Measurements from ENCODE around the gene TMSB10. TPM values are rescaled to one million over a fixed set of nuclear protein-coding genes. Genes with fewer than 3 reads are reported as not detected.
"Not testable (repeated sequence)": the region's sequence is repeated elsewhere in the genome, so short reads cannot be mapped to it uniquely, and the experiment has no call there.

TMSB10 gene
- 2,498 TPM for total RNA-seq

DNA sequence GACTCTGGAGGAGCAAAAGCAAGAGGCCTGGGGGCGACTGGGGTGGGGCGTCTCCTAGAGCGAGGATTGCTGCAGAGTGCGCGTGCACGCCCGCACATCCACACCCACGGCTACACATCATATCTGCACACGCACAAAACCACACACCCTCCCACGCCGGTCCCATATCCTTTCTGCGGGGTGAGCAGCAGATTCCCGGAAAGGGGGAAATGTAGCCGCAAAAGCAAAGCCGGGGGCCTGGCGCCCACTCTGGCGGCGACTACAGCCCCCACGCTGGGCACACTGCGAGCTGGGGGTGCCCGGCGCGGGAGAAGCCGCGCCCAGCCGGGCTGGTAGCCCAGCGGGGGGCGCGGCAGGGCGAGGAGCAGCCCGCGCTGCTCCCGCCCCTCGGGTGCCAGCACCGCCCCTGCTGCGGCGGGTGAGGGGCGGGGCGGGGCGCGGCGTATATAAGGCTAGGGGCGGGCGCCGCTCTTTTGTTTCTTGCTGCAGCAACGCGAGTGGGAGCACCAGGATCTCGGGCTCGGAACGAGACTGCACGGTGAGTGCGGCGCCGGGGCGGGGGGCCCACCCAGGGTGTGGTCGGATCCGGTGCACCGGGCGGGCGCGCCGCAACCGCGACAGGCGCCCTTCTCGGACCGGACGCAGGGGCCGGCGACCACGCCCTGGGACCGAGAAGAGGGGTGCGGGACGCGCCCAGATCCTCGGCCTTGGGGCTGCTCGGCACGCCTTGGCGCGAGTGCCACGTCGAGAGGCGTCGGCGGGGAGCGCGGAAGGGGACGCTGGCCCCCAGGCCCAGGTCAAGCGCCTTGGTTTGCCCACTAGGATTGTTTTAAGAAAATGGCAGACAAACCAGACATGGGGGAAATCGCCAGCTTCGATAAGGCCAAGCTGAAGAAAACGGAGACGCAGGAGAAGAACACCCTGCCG lies at the start of gene TMSB10:
TSS of gene TMSB10 (plus strand) at position 476 of the 927 bp plus-strand sequence.
- peak; percentile 72 for DNase-seq

DNA sequence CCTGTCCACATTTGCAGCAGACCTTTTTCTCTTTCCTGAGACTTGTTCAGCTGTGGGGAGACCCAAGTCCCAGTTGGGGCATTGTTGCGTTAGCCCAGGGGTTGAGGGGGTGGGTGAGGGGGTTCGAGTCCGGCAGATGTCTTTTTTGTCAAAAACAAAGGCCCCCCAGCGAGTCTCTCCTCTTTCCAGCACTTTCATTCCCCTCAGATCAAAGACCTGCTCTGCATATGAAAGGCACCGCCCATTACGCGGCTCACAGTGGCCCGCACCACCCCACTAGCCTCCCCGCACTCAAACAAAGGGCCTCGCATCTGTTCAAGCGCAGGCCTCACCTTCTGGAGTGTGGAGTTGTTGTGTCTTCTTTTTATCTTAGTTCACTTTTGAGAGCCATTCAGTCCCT lies 49.7 kb upstream of the TMSB10 start:
- no peak for DNase-seq

DNA sequence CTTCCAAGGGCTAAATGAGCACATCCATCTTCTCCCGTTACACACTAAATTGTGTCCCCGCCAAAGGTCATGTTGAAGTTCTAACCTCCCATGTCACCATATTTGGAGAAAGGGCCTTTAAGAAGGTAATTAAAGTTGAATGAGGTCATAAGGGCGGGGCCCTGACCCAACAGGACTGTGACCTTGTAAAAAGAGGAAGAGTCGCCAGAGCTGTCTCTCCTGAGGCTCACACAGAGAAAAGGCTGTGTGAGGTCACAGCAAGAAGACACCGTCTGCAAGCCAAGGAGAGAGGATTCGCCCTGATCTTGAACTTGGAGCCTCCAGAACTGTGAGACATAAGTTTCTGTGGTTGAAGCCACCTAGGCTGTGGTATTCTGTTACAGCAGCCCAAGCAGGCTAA lies 48.7 kb upstream of the TMSB10 start:
- no peak for DNase-seq

DNA sequence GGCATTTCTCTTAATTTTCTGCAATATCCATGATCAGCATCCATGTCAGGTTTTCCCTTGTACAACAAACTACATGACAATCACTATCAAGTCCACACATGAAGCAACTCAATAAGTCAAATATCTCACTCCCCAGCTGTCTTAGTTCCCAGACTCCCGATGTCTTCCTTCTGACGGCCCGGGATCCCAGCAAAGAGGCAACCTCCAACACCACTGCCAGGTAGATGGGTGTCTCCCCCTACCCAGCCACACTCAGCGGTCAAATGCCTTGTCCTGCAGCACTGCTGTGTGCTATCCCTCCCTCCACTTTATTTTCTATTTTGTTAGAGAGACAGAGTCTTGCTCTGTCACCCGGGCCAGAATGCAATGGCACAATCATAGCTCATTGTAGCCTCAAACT lies 47.9 kb upstream of the TMSB10 start:
- no peak for DNase-seq

DNA sequence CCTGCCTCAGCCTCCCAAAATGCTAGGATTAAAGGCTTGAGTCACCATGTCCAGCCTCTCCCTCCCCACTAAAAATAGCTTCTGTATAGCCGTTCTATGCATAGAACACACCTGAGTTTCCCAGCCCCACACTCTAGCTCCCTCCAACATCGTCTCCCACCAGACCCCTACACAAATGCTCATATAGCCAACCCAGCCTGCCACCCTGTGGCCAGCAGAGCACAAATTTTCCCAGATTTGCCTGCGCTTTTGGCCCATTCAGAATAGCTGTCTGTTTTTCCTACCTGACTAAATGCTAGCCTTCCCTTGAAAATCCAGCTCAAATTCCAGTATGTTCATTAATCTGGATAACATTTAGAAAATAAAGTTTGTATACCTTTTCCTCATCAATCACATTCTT lies 47.3 kb upstream of the TMSB10 start:
- DNase-seq = no peak

DNA sequence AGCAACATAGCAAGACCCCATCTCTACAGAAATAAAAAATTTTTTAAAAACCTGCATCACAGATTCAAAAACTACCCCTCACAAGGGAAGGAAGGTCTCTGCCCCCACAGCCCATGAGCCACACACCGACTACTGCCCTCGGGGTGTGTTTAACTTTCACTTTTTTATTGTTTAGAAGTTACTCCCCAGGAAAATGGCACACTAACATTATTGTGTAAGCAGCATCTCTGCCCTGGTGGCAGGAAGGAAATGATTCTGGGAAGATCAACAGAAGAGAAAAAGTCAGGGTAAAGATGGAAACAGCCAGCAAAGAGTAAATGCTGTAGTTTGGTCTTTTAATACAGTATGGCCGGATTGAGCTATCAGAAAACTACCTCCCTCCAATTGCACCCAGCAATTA lies 46.5 kb upstream of the TMSB10 start:
- no peak for DNase-seq

DNA sequence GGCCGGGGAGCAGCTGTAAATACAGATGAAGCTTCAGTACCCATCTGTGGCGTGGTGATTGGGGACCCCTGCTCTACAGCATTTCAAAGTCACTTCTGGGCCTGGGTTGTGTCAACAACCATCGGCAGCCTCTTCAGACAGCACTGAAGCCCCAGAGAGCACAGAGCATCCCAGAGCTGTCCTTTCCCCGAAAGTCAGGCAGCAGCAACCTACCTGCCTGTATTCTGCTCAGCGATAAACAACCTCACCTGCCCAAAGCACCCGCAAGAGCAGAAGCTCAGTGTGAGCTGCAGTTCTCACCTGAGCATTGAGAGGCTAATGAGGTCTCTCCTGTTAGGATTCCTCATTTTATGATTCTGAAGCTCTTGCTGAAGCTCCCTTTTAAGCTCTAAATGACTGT lies 43.9 kb upstream of the TMSB10 start:
- no peak for DNase-seq

DNA sequence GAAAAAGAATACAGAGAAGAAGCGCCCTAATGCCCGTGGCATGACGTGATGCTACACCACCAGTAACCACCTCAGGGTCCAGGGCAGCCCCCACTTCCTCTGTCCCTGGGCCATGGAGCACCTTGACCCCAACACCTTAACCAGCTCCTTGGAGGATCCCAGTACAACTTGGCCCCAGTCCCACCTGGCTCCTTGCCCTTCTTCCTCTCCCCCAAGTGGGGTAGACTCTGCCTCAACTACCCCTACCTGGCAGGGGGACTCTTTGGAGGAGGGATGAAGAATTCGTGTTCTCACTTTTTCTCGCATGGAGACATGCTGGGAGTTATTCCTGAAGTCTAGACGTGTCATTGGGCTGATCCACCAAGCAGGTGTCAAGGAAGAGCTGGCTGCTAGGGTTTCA lies 43.5 kb upstream of the TMSB10 start:
- no peak for DNase-seq

DNA sequence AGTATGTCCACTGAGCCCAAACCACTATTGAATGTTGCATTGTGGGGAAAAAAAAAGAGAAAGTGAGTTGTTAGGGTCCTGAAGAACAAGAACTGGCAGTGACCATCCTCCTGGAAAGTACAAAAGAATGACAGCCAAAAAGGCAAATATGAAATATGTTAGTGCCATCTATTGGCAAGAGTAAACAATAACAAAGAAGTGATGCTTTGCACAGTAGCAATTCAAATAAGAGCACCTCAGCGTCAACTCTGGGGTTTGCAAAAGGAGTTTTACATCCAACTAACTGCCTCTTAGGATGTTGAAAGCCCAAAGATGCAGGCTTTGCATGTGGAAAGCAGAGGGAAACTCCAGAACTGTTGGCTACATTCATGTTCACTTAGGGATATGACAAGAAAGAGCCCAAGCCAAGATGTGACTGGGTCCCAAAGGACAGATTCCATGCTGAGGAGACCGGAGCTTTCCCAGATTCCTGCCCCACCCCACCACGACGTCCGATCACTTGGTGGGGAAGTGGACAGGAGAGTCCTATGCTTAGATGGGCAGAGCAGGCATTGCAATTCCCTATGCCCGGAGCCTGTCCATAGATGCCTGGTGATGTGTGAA lies 40.2 kb upstream of the TMSB10 start:
- DNase-seq = no peak

DNA sequence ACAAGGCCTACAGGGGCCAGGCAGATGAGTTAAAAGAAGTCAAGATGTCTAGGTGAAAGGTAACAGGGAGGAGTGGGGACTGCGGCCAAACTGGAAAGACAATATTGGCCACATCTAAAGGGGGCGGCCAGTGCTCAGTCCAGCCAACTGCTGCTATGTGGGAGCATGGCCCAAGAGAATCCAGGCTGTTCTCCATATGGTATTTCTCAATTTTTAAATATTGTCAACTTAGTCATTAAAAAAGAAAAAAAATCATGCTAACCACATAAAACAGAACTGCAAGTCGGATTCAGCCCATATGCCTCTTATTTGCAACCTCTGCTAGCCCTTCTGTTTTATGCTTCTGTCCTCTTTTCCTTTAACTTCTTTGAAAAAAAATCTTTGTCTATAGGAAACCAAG lies 39.3 kb upstream of the TMSB10 start:
- no peak for DNase-seq

DNA sequence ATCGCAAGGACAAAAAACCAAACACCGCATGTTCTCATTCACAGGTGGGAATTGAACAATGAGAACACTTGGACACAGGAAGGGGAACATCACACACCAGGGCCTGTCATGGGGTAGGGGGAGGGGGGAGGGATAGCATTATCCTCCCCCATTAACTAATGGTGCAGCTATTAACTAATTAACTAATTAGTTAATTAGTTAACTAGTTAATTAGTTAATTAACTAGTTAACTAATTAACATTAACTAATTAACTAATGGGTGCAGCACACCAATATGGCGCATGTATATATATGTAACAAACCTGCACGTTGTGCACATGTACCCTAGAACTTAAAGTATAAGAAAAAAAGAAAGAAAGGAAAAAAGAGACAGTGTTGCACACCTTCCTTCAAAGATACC lies 37.1 kb upstream of the TMSB10 start:
- not testable (repeated sequence) for DNase-seq

DNA sequence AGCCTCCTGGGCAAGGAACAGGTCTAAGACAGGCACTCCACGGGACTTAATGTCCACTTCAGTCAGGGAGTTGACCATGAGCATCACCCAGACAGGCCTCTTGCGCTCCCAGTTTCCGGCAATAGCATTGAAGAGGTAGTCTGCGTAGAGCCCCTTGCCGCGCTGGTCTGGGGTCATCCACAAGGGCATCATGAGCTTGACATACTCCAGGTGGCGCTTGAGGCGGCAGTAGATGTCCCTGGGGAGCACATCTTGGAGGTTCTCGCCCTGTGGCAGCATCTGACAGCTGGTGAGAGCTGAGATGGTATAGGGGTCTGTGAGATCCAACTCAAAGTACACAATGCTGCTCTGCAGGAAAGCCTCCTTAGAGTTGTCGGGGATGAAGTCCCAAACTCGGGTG lies 35.1 kb upstream of the TMSB10 start:
- no peak for DNase-seq

DNA sequence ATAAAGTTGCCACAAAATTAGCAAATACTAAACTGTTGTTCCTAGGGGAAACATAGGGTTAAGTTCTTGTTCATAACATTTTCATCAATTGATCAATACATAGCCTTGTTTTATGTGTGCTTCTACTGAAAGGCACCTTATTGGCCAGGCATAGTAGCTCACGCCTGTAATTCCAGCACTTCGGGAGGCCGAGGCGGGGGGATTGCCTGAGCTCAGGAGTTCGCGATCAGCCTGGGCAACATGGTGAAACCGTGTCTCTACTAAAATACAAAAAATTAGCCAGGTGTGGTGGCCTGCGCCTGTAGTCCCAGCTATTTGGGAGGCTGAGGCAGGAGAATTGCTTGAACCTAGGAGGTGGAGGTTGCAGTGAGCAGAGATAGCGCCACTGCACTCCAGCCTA lies 32.8 kb upstream of the TMSB10 start:
- not testable (repeated sequence) for DNase-seq

DNA sequence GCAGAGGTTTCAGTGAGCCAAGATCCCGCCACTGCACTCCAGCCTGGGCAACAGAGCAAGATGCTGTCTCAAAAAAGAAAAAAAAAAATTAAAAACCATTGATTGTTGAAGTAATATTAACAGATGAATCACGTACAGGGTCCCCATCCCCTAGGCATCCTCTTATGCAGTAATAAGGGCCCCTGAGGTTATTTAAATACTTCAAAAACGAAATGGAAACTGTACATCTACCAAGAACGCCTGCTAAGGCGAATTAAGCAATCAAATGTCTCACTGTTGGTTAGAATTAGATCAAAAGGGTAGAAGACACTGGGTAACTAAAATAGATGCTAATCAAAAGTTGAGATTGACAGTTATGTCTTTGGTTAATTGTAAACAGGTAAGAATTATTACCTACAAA lies 32.1 kb upstream of the TMSB10 start:
- no peak for DNase-seq

DNA sequence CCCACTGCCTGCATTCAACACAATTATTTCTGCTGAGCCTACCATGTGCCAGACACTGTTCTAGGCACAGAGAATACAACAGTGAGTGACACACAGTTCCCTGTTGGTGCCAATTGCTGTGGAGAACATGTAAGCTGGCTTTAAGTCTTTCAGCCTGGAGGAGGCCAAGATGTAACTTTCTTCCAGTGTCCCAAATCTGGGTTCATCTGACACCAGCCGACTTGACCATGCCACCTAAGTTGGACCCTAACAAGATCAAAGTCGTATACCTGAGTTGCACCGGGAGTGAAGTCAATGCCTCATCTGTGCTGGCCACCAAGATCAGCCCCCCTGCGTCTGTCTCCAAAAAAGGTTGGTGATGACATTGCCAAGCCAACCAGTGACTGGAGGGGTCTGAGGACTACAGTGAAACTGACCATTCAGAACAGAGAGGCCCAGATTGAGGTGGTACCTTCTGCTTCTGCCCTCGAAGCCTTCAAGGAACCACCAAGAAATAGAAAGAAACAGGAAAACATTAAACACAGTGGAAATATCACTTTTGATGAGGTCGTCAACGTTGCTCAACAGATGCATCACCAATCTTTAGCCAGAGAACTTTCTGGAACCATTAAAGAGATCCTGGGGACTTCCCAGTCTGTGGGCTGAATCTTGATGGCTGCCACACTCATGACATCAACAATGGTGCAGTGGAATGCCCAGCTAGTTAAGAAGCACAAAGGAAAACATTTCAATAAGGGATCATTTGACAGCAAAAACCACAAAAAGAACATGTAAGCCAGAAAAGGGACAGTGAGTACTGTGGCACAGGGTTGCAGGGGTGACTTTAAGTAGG lies 30.9 kb upstream of the TMSB10 start:
- DNase-seq = no peak

DNA sequence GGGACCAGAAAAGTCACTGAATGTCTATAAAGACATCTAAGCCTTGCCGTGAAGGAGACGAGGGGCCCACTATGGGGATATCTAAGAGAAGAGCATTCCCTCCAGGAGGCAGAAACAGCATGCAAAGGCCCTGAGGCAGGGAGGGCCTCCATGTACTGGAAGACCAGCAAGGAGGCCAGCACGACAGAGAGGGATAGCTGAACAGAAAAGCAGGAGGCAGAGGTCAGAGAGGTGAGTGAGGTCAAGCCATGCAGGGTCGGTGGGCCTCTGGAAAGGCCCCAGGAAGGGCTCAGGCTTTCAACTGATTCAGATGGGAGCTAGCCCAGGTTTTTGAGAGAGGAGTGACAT lies 30.3 kb upstream of the TMSB10 start:
- DNase-seq = no peak

DNA sequence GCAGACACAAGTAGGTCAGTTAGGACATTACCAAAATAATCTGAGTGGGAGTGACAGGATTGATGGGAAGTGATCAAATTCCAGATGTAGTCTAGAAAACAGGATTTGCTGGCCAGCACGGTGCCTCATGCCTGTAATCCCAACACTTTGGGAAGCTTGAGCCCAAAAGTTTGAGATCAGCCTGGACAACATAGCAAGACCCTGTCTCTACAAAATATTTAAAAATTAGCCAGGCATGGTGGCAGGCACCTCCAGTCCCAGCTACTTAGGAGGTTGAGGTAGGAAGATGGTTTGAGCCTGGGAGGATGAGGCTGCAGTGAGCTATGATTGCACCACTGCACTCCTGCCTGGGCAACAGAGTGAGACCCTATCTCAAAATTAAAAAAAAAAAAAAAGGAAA lies 29.8 kb upstream of the TMSB10 start:
- not testable (repeated sequence) for DNase-seq

DNA sequence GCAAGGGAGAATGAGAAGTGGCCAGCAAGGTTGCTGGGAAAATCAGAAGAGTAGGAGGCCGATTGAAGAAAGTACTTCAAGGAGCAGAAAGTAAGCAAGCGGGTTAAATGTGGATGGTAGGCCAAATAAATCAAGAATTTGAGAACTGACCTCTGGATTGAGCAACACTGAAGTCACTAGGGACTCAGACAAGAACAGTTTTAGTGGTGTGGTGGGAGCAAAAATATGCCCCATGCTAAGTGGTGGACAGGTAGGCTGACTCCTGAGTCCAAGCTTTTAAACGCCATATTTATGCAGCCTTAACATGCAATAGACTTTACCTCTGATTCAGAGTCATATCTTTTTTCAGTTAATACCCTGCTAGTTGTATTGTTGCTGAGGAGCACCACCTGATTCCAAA lies 29.1 kb upstream of the TMSB10 start:
- DNase-seq = no peak

DNA sequence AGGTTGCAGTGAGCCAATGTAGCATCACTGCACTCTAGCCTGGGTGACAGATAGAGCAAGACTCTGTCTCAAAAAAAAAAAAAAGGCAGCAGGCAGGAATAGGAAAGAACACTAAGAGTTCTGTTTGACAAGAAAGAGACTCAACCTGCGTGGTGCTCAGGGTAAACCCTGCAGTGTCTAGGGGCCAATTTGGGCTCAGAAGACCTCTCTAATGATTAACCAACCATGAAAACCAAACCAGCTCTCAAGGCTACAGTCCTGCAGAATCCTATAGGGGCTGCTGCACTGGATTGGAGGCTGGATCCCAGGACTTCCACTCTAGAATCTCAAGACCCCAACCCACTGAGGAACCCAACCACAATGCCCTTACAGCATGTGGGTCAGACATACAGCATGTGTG lies 27.0 kb upstream of the TMSB10 start:
- DNase-seq = no peak

DNA sequence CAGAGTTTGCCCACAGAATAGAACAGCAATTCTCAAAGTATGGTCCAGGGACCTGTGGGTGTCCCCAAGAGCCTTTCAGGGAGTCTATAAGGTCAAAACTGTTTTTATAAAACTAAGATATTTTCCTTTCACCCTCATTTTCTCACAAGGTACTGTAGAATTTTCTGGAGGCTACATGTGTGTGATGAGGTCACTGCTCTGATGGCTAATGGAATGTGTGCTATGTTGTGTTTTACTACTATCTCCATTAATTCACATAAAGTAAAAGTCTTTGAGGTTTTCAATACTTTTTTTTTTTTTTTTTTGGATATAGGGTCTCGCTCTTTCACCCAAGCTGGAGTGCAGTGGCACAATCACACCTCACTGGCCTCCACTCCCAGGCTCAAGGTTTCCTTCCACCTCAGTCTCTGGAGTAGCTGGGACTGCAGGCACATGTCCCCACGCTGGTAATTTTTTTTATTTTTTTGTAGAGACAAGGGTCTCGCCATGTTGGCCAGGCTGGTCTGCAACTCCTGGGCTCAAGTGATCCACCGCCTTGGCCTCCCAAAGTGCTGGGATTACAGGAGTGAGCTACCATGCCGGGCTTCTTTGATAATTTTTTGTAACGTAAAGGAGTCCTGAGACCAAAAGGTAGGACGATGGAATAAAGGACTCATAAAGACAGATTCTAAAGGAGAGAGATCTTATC lies 26.4 kb upstream of the TMSB10 start:
- DNase-seq = no peak

DNA sequence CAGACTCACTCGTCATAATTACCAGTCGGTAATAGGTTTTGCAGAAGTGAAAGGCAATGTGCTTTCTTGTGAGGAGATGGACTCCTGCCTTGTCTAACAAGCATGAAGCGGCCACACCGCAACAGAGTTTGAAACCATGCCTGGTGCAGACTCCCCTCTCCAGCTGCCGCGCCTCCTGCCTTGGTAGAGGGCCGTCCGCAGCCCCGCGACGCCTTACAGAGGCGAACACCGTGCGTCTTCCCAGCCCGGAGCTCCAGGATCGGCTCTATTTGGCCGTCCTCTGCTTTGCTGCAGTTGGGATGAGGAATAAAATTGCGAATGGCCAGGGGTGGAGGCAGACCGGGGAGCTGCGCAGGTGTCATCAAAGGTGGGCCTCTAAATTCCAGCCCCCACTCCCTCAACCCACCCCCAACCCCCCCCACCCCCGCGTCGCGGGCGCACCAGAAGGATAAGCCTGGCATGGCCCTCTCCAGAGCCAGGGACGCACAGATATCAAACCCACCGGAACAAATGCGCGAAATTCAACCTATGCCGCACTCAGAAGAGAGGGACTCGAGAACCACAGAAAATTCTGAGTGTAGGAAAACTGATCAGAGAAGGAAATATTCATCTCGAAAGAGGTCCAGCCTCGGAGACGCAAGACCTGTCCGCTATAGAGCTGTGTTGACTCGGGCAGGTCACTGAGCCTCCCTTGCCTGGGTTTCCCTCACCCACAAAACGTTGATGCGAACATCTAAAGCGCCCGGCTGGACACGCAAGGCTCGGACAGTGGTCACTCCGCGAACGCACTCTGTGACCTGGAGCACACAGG lies 25.7 kb upstream of the TMSB10 start:
- no peak for DNase-seq

DNA sequence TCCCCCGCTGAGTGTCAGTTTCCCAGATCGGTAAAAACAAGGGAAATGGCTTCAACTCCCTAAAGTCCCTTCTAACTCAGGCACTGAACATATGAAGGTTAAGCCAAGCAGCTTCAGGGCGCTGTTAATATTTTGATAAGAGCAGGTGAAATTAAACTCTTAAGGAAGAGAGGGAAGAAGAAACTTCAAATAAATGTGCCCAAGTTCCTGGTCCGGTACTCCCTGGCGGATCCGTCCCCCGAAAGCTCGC lies 25.1 kb upstream of the TMSB10 start:
- no peak for DNase-seq
